CD8-positive, alpha-beta memory T cell (primary cell): Measurements from ENCODE around the gene EML2. TPM values are rescaled to one million over a fixed set of nuclear protein-coding genes. Genes with fewer than 3 reads are reported as not detected.
A peak's percentile ranks its signal among the peaks of the same experiment; 100 is the strongest.

ENCODE experiments used
- CTCF ChIA-PET: fragments of 350-600 bp; sonication (Branson Sonifier 250); formaldehyde crosslinking; loops from one replicate; lab custom pipeline; 2021; ENCODE audit warnings: antibody characterized with exemption; lab: Charles Lee
- POLR2A ChIA-PET: fragments of 350-600 bp; sonication (Branson Sonifier 250); formaldehyde crosslinking; loops from one replicate; lab custom pipeline; 2021; ENCODE audit warnings: antibody characterized with exemption; lab: Charles Lee
- DNase-seq, 5 donors: peaks; one replicate each; pipeline versions ENCODE4 v3.0.0 to v3.0.0-alpha.2; 2020 to 2022; ENCODE audit warnings: mixed read lengths in 1 of 5
- H3K27ac ChIP-seq: one replicate; pipeline ENCODE4 v1.7.0; 2013; ENCODE audit warnings: low read depth, mild to moderate bottlenecking, low read length, moderate library complexity
- H3K27me3 ChIP-seq: 2 replicates; pipeline ENCODE4 v1.7.0; 2013; ENCODE audit warnings: low read length, mild to moderate bottlenecking; ENCODE audit not compliant: insufficient read depth, poor library complexity, severe bottlenecking
- H3K36me3 ChIP-seq: 2 replicates; pipeline ENCODE4 v1.7.0; 2013; ENCODE audit warnings: mild to moderate bottlenecking, low read length, moderate library complexity; ENCODE audit not compliant: insufficient read depth
- H3K4me1 ChIP-seq: 2 replicates; pipeline ENCODE4 v1.7.0; 2013; ENCODE audit warnings: mild to moderate bottlenecking, low read length, moderate library complexity; ENCODE audit not compliant: insufficient read depth
- H3K4me3 ChIP-seq: 2 replicates; pipeline ENCODE4 v1.7.0; 2013; ENCODE audit warnings: mild to moderate bottlenecking, low read length
- H3K9me3 ChIP-seq: 2 replicates; pipeline ENCODE4 v1.7.0; 2013; ENCODE audit warnings: mild to moderate bottlenecking, low read length
- H3K27ac Mint-ChIP-seq, 8 donors: one replicate each; pipeline ENCODE4 v1.8.0; 2020 to 2021; ENCODE audit warnings: mixed read lengths in 8 of 8, mild to moderate bottlenecking in 6 of 8, inconsistent platforms in 3 of 8, moderate library complexity in 3 of 8
- H3K27me3 Mint-ChIP-seq, 2 donors: one replicate each; pipeline ENCODE4 v1.8.0; 2020 to 2021; ENCODE audit warnings: mixed read lengths in 2 of 2, mild to moderate bottlenecking in 1 of 2, moderate library complexity in 1 of 2
- H3K36me3 Mint-ChIP-seq, 3 donors: one replicate each; pipeline ENCODE4 v1.8.0; 2020 to 2021; ENCODE audit warnings: mixed read lengths in 3 of 3, inconsistent platforms in 1 of 3, mild to moderate bottlenecking in 1 of 3
- H3K4me1 Mint-ChIP-seq, 3 donors: one replicate each; pipeline ENCODE4 v1.8.0; 2020 to 2021; ENCODE audit warnings: mixed read lengths in 3 of 3, inconsistent platforms in 1 of 3, mild to moderate bottlenecking in 1 of 3
- H3K4me3 Mint-ChIP-seq, 7 donors: one replicate each; pipeline ENCODE4 v1.8.0; 2020 to 2021; ENCODE audit warnings: mixed read lengths in 7 of 7, mild to moderate bottlenecking in 6 of 7, moderate library complexity in 4 of 7, inconsistent platforms in 2 of 7
- H3K9me3 Mint-ChIP-seq, 5 donors: one replicate each; pipeline ENCODE4 v1.8.0; 2020 to 2022; ENCODE audit warnings: mixed read lengths in 5 of 5, mild to moderate bottlenecking in 3 of 5, moderate library complexity in 2 of 5, inconsistent platforms in 1 of 5
- polyA plus RNA-seq: library from polyadenylated mRNA; unstranded; fragments of 300-500 nt; fragmentation: Illumina TruSeq; gene quantifications from one replicate; pipeline ENCODE4 v1.2.3, GENCODE V29; 2021
- total RNA-seq, 2 experiments: library from RNA; stranded (reverse); gene quantifications; one replicate each; pipeline ENCODE4 v1.2.3, GENCODE V29; 2021

Gene EML2
- total and polyA plus RNA-seq, 3 experiments from 2014 or later, result 18.8 to 128 (median 122) TPM

- POLR2A ChIA-PET, result no interaction called here
- CTCF ChIA-PET, result no interaction called here
- Mint-ChIP-seq H3K36me3 (peaks cover 0 to 13% (median 6%) of the 10 kb centered on the region in 3 donors), H3K27me3 (peaks cover 0 to 1% of the 10 kb centered on the region in 2 donors), H3K4me3 (no peak overlapping the region), H3K4me1 (peaks cover 9 to 24% (median 21%) of the 10 kb centered on the region in 3 donors), H3K9me3 (no peaks in the 10 kb centered on the region), H3K27ac (peak overlapping the region in 1 of 8 donors; percentile 47)
- Histone ChIP-seq H3K27ac (no peak overlapping the region), H3K36me3 (no peaks in the 10 kb centered on the region), H3K4me1 (peaks cover 3% of the 10 kb centered on the region), H3K4me3 (no peak overlapping the region), H3K9me3 (no peaks in the 10 kb centered on the region), H3K27me3 (no peaks in the 10 kb centered on the region)
- no peak for DNase-seq
Observed at GRCh38 chr19:45578861-45579260, 60.3 kb downstream of the EML2 start.

- Mint-ChIP-seq H3K27ac (peak overlapping the region in 3 of 8 donors; percentile 6 to 18 (median 10)), H3K4me1 (peaks cover 7 to 13% (median 12%) of the 10 kb centered on the region in 3 donors), H3K9me3 (no peaks in the 10 kb centered on the region), H3K27me3 (peaks cover 0 to 1% of the 10 kb centered on the region in 2 donors), H3K4me3 (no peak overlapping the region), H3K36me3 (peaks cover 0 to 9% (median 2%) of the 10 kb centered on the region in 3 donors)
- Histone ChIP-seq H3K9me3 (no peaks in the 10 kb centered on the region), H3K36me3 (no peaks in the 10 kb centered on the region), H3K27me3 (no peaks in the 10 kb centered on the region), H3K27ac (no peak overlapping the region), H3K4me3 (no peak overlapping the region), H3K4me1 (no peaks in the 10 kb centered on the region)
- ChIA-PET POLR2A (no interaction called here), CTCF (no interaction called here)
- DNase-seq, result peak in 1 of 5 donors; percentile 16
Observed at GRCh38 chr19:45577111-45577905, 61.9 kb downstream of the EML2 start.

- H3K36me3 Mint-ChIP-seq, result peaks cover 0 to 9% (median 2%) of the 10 kb centered on the region in 3 donors
- ChIA-PET CTCF (no interaction called here), POLR2A (no interaction called here)
- H3K27me3 Mint-ChIP-seq, result peaks cover 0 to 1% of the 10 kb centered on the region in 2 donors
- Histone ChIP-seq H3K27me3 (no peaks in the 10 kb centered on the region), H3K9me3 (no peaks in the 10 kb centered on the region), H3K4me3 (no peak overlapping the region), H3K36me3 (no peaks in the 10 kb centered on the region), H3K4me1 (no peaks in the 10 kb centered on the region), H3K27ac (no peak overlapping the region)
- no peak overlapping the region for H3K4me3 Mint-ChIP-seq
- H3K27ac Mint-ChIP-seq, result no peak overlapping the region
- DNase-seq, result peak in 1 of 5 donors; percentile 2
- H3K9me3 Mint-ChIP-seq, result no peaks in the 10 kb centered on the region
- peaks cover 6 to 13% (median 11%) of the 10 kb centered on the region in 3 donors for H3K4me1 Mint-ChIP-seq
Observed at GRCh38 chr19:45576682-45577081, 62.5 kb downstream of the EML2 start.

- H3K27me3 ChIP-seq, result no peaks in the 10 kb centered on the region
- peak in 1 of 5 donors; percentile 1 for DNase-seq
- Mint-ChIP-seq H3K9me3 (no peaks in the 10 kb centered on the region), H3K4me3 (no peak overlapping the region), H3K27ac (no peak overlapping the region), H3K36me3 (peaks cover 0 to 6% (median 2%) of the 10 kb centered on the region in 3 donors), H3K27me3 (peaks cover 0 to 1% of the 10 kb centered on the region in 2 donors), H3K4me1 (peaks cover 4 to 11% (median 10%) of the 10 kb centered on the region in 3 donors)
- H3K27ac ChIP-seq, result no peak overlapping the region
- POLR2A ChIA-PET, result no interaction called here
- H3K9me3 ChIP-seq, result no peaks in the 10 kb centered on the region
- H3K4me3 ChIP-seq, result no peak overlapping the region
- H3K4me1 ChIP-seq, result no peaks in the 10 kb centered on the region
- no peaks in the 10 kb centered on the region for H3K36me3 ChIP-seq
- CTCF ChIA-PET, result no interaction called here
Observed at GRCh38 chr19:45575216-45575615, 64.0 kb downstream of the EML2 start.

GRCh38 chr19:45574526-45574925 lies 64.7 kb downstream of the EML2 start:
- Histone ChIP-seq H3K27me3 (no peaks in the 10 kb centered on the region), H3K9me3 (no peaks in the 10 kb centered on the region), H3K4me3 (no peak overlapping the region), H3K36me3 (no peaks in the 10 kb centered on the region), H3K27ac (no peak overlapping the region), H3K4me1 (no peaks in the 10 kb centered on the region)
- Mint-ChIP-seq H3K27ac (no peak overlapping the region), H3K4me3 (no peak overlapping the region), H3K36me3 (peaks cover 0 to 6% (median 2%) of the 10 kb centered on the region in 3 donors), H3K4me1 (peaks cover 9 to 18% (median 16%) of the 10 kb centered on the region in 3 donors), H3K9me3 (no peaks in the 10 kb centered on the region), H3K27me3 (peaks cover 0 to 1% of the 10 kb centered on the region in 2 donors)
- ChIA-PET CTCF (no interaction called here), POLR2A (no interaction called here)
- DNase-seq, result no peak

- POLR2A ChIA-PET, result no interaction called here
- no peaks in the 10 kb centered on the region for H3K36me3 ChIP-seq
Observed at GRCh38 chr19:45571457-45572220, 67.6 kb downstream of the EML2 start.

GRCh38 chr19:45569619-45570421 lies 69.4 kb downstream of the EML2 start:
- Histone ChIP-seq H3K4me3 (no peak overlapping the region), H3K4me1 (no peaks in the 10 kb centered on the region), H3K27ac (no peak overlapping the region), H3K9me3 (no peaks in the 10 kb centered on the region), H3K36me3 (no peaks in the 10 kb centered on the region), H3K27me3 (no peaks in the 10 kb centered on the region)
- Mint-ChIP-seq H3K9me3 (no peaks in the 10 kb centered on the region), H3K4me1 (peaks cover 7 to 9% (median 7%) of the 10 kb centered on the region in 3 donors), H3K4me3 (peak overlapping the region in 1 of 7 donors; percentile 51), H3K27me3 (no peaks in the 10 kb centered on the region), H3K36me3 (peaks cover 0 to 4% (median 0%) of the 10 kb centered on the region in 3 donors), H3K27ac (peak overlapping the region in 3 of 8 donors; percentile 1 to 77 (median 55))
- DNase-seq, result peak; percentile 25 to 59 (median 41)
- ChIA-PET CTCF (interaction anchor here (0.7 to 3.0 kb wide), 2 partner anchors 11 to 75 kb away, joined by 3 to 6 read pairs; no protein-coding TSS in a partner anchor), POLR2A (no interaction called here)

More at GRCh38 chr19:45571457-45572220, 67.6 kb downstream of the EML2 start:
- H3K36me3 Mint-ChIP-seq, result peaks cover 0 to 4% (median under 1%) of the 10 kb centered on the region in 3 donors
- no peaks in the 10 kb centered on the region for H3K27me3 Mint-ChIP-seq
- no peak for DNase-seq
- no peaks in the 10 kb centered on the region for H3K27me3 ChIP-seq
- H3K4me1 Mint-ChIP-seq, result peaks cover 7 to 9% (median 7%) of the 10 kb centered on the region in 3 donors
- no peaks in the 10 kb centered on the region for H3K9me3 ChIP-seq
- no peak overlapping the region for H3K27ac Mint-ChIP-seq
- H3K9me3 Mint-ChIP-seq, result no peaks in the 10 kb centered on the region
- H3K4me3 Mint-ChIP-seq, result no peak overlapping the region
- H3K4me1 ChIP-seq, result no peaks in the 10 kb centered on the region
- H3K4me3 ChIP-seq, result no peak overlapping the region
- no peak overlapping the region for H3K27ac ChIP-seq
- CTCF ChIA-PET, result interaction anchor here (3.0 kb wide), 1 partner anchor 13 kb away, joined by 6 read pairs; no protein-coding TSS in a partner anchor
